Lung (tissue), 12 donors: ENCODE measurements around the gene SPON1. TPM values are rescaled to one million over a fixed set of nuclear protein-coding genes. Genes with fewer than 3 reads are reported as not detected.
A peak's percentile ranks its signal among the peaks of the same experiment; 100 is the strongest.

Experiments used
- ATAC-seq: fragments of 200-7000 bp; cut with Tn5 transposase; one replicate; pipeline ENCODE4 v1.9.1; 2020; ENCODE audit warnings: moderate number of reproducible peaks; ENCODE audit not compliant: insufficient read depth, low FRiP score
- DNase-seq, 3 donors: peaks; one replicate each; pipeline ENCODE4 v3.0.0-alpha.2; 2013 to 2017
- H3K27ac ChIP-seq, 2 donors: one replicate each; pipeline ENCODE4 v1.5.1; 2013; ENCODE audit warnings: mild to moderate bottlenecking in 2 of 2, moderate library complexity in 2 of 2, control low read depth in 1 of 2, inconsistent platforms in 1 of 2, low read depth in 1 of 2, low read length in 1 of 2
- H3K27me3 ChIP-seq, 3 donors: one replicate each; pipeline ENCODE4 v1.5.1; 2013; ENCODE audit warnings: low read length in 2 of 3; ENCODE audit not compliant: control insufficient read depth in 3 of 3, insufficient read depth in 3 of 3
- H3K36me3 ChIP-seq, 4 donors: one replicate each; pipeline ENCODE4 v1.5.1; 2013; ENCODE audit warnings: low read length in 4 of 4, mild to moderate bottlenecking in 1 of 4, moderate library complexity in 1 of 4; ENCODE audit not compliant: control insufficient read depth in 4 of 4, insufficient read depth in 4 of 4
- H3K4me1 ChIP-seq, 5 donors: one replicate each; pipeline ENCODE4 v1.5.1; 2013; ENCODE audit warnings: low read length in 5 of 5, mild to moderate bottlenecking in 2 of 5, moderate library complexity in 1 of 5; ENCODE audit not compliant: control insufficient read depth in 5 of 5, insufficient read depth in 5 of 5
- H3K4me3 ChIP-seq: one replicate; pipeline ENCODE4 v1.5.1; 2013; ENCODE audit warnings: mild to moderate bottlenecking, control low read depth, moderate library complexity
- H3K9ac ChIP-seq, 2 donors: one replicate each; pipeline ENCODE4 v1.5.1; 2013; ENCODE audit warnings: low read length in 2 of 2, control low read depth in 1 of 2; ENCODE audit not compliant: insufficient read depth in 1 of 2
- H3K9me3 ChIP-seq, 4 donors: one replicate each; pipeline ENCODE4 v1.5.1; 2013; ENCODE audit warnings: low read length in 3 of 4, mild to moderate bottlenecking in 1 of 4, moderate library complexity in 1 of 4; ENCODE audit not compliant: control insufficient read depth in 4 of 4, insufficient read depth in 3 of 4
- WGBS, 2 donors: extraction: QIAGEN DNeasy Blood & Tissue Kit; methylation state at CpG; one replicate each; pipeline ENCODE4 v1.1.7; 2013; 5-methylcytosine and 5-hydroxymethylcytosine counted together
- polyA plus RNA-seq, 2 donors: library from polyadenylated mRNA; stranded (reverse); fragments of 200-250 nt; gene quantifications; one replicate each; pipeline ENCODE4 v1.2.1, GENCODE V29; 2013
- total RNA-seq, 2 donors: library from RNA; depleted of rRNA in 1 of 2; stranded (reverse); fragments of >200 nt in 1 of 2; gene quantifications; one replicate each; pipeline ENCODE4 v1.2.1, GENCODE V29; 2014 to 2021
- TF ChIP-seq, protein P1 (sequence below): IDR thresholded peaks from 2 replicates; pipeline ENCODE4 v1.5.1; 2012; ENCODE audit warnings: mild to moderate bottlenecking; ENCODE audit errors: control extremely low read depth, extremely low read depth
- donor health status: control.
- donor health status: control.
- donor health status: Bipolar disorder and iron deficiency.
- donor health status: healthy.
- donor health status: DM: yes; HTN: yes; CAD: no.

SPON1 gene
- total and polyA plus RNA-seq, 4 donors: 8.4 to 98.6 (median 59.9) TPM

DNA sequence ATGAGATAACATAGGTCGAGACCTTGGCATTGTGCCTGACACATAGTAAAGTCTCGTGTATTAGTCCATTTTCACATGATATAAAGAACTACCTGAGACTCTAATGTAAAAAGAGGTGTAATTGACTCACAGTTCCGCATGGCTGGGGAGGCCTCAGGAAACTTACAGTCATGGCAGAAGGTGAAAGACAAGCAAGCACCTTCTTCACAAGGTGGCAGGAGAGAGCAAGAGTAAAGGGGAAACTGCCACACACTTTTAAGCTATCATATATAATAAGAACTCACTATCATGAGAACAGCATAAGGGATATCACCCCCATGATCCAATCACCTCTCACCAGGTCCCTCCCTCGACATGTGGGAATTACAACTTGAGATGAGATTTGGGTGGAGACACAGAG is 165.2 kb downstream of the SPON1 start:
- H3K4me1 ChIP-seq: no peaks in the 10 kb centered on the region
- H3K27ac ChIP-seq: no peak overlapping the region
- DNase-seq (no peak), ATAC-seq (no peak)
- 89 to 93% methylated on average over 4 of the region's 4 CpGs for WGBS, 2 donors
- no peaks in the 10 kb centered on the region for H3K27me3 ChIP-seq
- H3K36me3 ChIP-seq: peaks cover 0 to 6% (median 2%) of the 10 kb centered on the region in 4 donors
- H3K9ac ChIP-seq: no peak overlapping the region
- TF ChIP-seq, protein P1, sequence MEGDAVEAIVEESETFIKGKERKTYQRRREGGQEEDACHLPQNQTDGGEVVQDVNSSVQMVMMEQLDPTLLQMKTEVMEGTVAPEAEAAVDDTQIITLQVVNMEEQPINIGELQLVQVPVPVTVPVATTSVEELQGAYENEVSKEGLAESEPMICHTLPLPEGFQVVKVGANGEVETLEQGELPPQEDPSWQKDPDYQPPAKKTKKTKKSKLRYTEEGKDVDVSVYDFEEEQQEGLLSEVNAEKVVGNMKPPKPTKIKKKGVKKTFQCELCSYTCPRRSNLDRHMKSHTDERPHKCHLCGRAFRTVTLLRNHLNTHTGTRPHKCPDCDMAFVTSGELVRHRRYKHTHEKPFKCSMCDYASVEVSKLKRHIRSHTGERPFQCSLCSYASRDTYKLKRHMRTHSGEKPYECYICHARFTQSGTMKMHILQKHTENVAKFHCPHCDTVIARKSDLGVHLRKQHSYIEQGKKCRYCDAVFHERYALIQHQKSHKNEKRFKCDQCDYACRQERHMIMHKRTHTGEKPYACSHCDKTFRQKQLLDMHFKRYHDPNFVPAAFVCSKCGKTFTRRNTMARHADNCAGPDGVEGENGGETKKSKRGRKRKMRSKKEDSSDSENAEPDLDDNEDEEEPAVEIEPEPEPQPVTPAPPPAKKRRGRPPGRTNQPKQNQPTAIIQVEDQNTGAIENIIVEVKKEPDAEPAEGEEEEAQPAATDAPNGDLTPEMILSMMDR: no peak
- no peak overlapping the region for H3K4me3 ChIP-seq
- peaks cover 0 to 3% (median 0%) of the 10 kb centered on the region in 4 donors for H3K9me3 ChIP-seq

DNA sequence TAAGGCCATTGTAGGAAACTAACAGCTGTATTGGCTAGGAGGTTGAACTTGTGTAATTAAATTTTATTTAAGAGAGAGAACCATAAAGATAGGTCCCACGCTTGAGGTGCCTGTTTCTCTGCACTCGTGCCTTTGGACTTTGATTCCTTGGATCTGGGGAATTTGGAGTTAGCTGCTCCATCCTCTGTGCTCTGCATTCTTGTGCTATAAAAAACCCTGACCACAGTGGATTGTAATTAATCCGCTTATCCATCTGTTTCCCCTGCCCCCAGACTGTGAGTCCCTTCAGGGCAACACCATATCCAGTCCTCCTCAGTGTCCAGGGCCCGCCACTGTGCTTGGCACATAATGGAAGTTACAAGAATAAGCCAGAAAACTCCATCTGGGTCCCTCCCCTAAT is 169.8 kb downstream of the SPON1 start:
- DNase-seq: peak in 1 of 3 donors; percentile 25
- no peak overlapping the region for H3K9ac ChIP-seq
- no peak overlapping the region for H3K4me3 ChIP-seq
- peaks cover 0 to 3% (median 0%) of the 10 kb centered on the region in 4 donors for H3K9me3 ChIP-seq
- TF ChIP-seq, protein P1: no peak
- peaks cover 0 to 11% (median 0%) of the 10 kb centered on the region in 4 donors for H3K36me3 ChIP-seq
- H3K4me1 ChIP-seq: peaks cover 0 to 4% (median 0%) of the 10 kb centered on the region in 5 donors
- 71 to 94% methylated on average over 4 of the region's 4 CpGs for WGBS, 2 donors
- H3K27me3 ChIP-seq: no peaks in the 10 kb centered on the region
- no peak overlapping the region for H3K27ac ChIP-seq
- ATAC-seq: no peak

DNA sequence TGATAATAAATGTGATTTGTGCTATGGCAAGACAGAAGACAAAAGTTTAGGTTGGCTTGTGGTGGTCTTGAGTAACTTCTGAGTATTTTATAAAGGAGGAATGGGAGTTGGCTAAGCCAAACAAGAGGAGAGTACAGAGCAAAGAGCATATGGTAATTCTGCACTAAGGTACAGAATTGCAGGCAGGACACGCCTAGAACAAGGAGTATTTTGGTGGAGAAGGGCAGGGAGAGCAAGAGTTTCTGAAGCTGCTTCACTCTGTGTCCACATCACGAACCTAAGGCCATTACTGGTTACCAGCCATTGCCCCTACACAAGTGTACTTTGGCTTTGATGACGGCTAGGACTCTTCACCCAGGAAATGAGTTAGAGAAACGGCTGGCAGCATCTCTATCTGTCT is 170.9 kb downstream of the SPON1 start:
- ATAC-seq (no peak), DNase-seq (no peak)
- no peak overlapping the region for H3K4me3 ChIP-seq
- no peak overlapping the region for H3K9ac ChIP-seq
- 85 to 88% methylated on average over 4 of the region's 4 CpGs for WGBS, 2 donors
- no peaks in the 10 kb centered on the region for H3K27me3 ChIP-seq
- H3K27ac ChIP-seq: no peak overlapping the region
- TF ChIP-seq, protein P1: no peak
- peaks cover 0 to 6% (median 0%) of the 10 kb centered on the region in 5 donors for H3K4me1 ChIP-seq
- peaks cover 0 to 11% (median 0%) of the 10 kb centered on the region in 4 donors for H3K36me3 ChIP-seq
- H3K9me3 ChIP-seq: peaks cover 0 to 3% (median 0%) of the 10 kb centered on the region in 4 donors

DNA sequence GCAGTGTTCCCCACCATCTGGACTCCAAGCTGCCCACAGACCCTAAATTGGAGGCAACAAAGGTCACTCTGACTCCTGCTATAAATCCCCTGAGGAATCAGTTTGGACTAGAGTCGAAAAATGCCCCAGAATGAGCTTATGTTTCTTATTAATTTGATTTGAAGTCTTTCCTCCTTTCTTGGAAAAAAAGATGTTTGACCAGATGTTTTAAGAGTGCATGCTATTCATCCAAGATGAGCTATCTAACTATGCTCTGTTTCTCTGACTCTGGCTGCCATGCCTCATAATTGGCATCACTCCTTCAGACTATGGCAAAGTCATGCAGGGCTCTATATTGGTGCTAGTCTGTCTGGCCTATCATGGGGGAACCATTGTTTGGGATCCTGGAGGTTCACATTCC is 174.0 kb downstream of the SPON1 start:
- H3K9me3 ChIP-seq: no peaks in the 10 kb centered on the region
- H3K4me1 ChIP-seq: peaks cover 0 to 9% (median 0%) of the 10 kb centered on the region in 5 donors
- no peak overlapping the region for H3K27ac ChIP-seq
- TF ChIP-seq, protein P1: no peak
- no peak for DNase-seq
- H3K9ac ChIP-seq: no peak overlapping the region
- ATAC-seq: no peak
- 59 to 68% methylated on average over 1 of the region's 1 CpG for WGBS, 2 donors
- H3K27me3 ChIP-seq: no peaks in the 10 kb centered on the region
- H3K4me3 ChIP-seq: no peak overlapping the region
- peaks cover 0 to 11% (median 0%) of the 10 kb centered on the region in 4 donors for H3K36me3 ChIP-seq
